Neural crest cell (in vitro differentiated cells): Measurements from ENCODE around the gene NHERF2. TPM values are rescaled to one million over a fixed set of nuclear protein-coding genes. Genes with fewer than 3 reads are reported as not detected.

Experiments
- DNase-seq: peaks from one replicate; pipeline ENCODE4 v3.0.0; 2021; ENCODE audit warnings: low read depth, mixed read lengths, low spot score
- H3K27ac Mint-ChIP-seq: one replicate; pipeline ENCODE4 v1.8.0; 2021; ENCODE audit warnings: mild to moderate bottlenecking, mixed read lengths; ENCODE audit not compliant: unreplicated experiment
- H3K27me3 Mint-ChIP-seq: 2 replicates; pipeline ENCODE4 v1.8.0; 2021; ENCODE audit warnings: low read depth, mild to moderate bottlenecking, mixed read lengths
- H3K36me3 Mint-ChIP-seq: 2 replicates; pipeline ENCODE4 v1.8.0; 2021; ENCODE audit warnings: low read depth, mild to moderate bottlenecking, mixed read lengths
- H3K4me1 Mint-ChIP-seq: 2 replicates; pipeline ENCODE4 v1.8.0; 2021; ENCODE audit warnings: mixed read lengths
- H3K4me3 Mint-ChIP-seq: one replicate; pipeline ENCODE4 v1.8.0; 2021; ENCODE audit warnings: mild to moderate bottlenecking, mixed read lengths
- H3K9me3 Mint-ChIP-seq: 2 replicates; pipeline ENCODE4 v1.8.0; 2021; ENCODE audit warnings: mixed read lengths
- total RNA-seq: library from RNA; stranded (reverse); gene quantifications from 2 replicates; pipeline ENCODE4 v1.2.1, GENCODE V29; 2021
- TF ChIP-seq, protein P1 (sequence below): fragments of 200-600 bp; sonication (generic); conservative IDR thresholded peaks from 2 replicates; pipeline ENCODE4 v1.5.0; 2021; ENCODE audit warnings: antibody characterized with exemption, mild to moderate bottlenecking

Gene NHERF2
- total RNA-seq, 1 donor from 2014 or later: 8.1 TPM

DNA sequence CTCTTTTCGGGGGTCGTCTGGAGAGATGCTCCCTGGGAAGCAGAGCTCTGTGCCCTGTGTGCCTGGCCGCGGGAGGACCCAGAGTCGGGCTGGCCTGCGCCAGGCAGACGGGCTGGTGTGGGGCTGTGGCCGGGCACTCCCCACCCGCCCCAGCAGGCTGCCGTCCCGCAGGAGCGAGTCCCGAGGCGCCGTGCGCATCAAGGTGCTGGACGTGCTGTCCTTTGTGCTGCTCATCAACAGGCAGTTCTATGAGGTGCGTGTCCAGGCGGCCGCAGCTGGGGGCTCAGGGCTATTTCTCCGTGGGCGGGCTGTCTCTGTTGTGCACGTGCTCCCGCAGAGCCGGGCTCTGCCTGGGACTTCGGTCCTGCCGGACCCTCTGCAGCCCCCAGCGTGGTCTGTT is 36.1 kb downstream of the NHERF2 start:
- no peak overlapping the region for H3K27ac Mint-ChIP-seq
- H3K36me3 Mint-ChIP-seq: peaks cover 6% of the 10 kb centered on the region
- no peaks in the 10 kb centered on the region for H3K9me3 Mint-ChIP-seq
- TF ChIP-seq, protein P1, sequence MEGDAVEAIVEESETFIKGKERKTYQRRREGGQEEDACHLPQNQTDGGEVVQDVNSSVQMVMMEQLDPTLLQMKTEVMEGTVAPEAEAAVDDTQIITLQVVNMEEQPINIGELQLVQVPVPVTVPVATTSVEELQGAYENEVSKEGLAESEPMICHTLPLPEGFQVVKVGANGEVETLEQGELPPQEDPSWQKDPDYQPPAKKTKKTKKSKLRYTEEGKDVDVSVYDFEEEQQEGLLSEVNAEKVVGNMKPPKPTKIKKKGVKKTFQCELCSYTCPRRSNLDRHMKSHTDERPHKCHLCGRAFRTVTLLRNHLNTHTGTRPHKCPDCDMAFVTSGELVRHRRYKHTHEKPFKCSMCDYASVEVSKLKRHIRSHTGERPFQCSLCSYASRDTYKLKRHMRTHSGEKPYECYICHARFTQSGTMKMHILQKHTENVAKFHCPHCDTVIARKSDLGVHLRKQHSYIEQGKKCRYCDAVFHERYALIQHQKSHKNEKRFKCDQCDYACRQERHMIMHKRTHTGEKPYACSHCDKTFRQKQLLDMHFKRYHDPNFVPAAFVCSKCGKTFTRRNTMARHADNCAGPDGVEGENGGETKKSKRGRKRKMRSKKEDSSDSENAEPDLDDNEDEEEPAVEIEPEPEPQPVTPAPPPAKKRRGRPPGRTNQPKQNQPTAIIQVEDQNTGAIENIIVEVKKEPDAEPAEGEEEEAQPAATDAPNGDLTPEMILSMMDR: no peak
- DNase-seq: no peak
- no peaks in the 10 kb centered on the region for H3K27me3 Mint-ChIP-seq
- H3K4me3 Mint-ChIP-seq: no peak overlapping the region
- H3K4me1 Mint-ChIP-seq: no peaks in the 10 kb centered on the region

DNA sequence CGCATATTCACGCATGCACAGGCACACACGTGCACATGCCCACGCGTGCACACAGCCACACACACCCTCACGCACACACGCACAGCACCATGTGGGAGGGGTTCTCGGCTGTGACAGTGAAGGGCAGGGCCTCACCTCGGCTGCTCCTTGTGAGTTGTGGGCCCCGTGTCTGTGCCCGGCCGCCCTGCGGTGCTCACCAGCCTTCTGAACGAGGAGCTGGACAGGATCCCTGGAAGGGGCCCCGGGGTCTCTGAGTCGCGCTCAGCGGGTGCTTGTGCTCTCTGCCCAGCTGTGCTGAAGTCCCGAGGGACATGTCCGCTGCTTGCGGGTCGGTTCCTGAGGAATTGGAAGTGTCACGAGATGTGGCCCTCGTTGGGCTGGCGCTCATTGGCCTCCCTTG is 37.2 kb downstream of the NHERF2 start:
- Mint-ChIP-seq H3K9me3 (no peaks in the 10 kb centered on the region), H3K27me3 (no peaks in the 10 kb centered on the region), H3K36me3 (peaks cover 6% of the 10 kb centered on the region), H3K4me1 (no peaks in the 10 kb centered on the region), H3K27ac (no peak overlapping the region), H3K4me3 (no peak overlapping the region)
- DNase-seq: no peak
- TF ChIP-seq, protein P1: no peak

DNA sequence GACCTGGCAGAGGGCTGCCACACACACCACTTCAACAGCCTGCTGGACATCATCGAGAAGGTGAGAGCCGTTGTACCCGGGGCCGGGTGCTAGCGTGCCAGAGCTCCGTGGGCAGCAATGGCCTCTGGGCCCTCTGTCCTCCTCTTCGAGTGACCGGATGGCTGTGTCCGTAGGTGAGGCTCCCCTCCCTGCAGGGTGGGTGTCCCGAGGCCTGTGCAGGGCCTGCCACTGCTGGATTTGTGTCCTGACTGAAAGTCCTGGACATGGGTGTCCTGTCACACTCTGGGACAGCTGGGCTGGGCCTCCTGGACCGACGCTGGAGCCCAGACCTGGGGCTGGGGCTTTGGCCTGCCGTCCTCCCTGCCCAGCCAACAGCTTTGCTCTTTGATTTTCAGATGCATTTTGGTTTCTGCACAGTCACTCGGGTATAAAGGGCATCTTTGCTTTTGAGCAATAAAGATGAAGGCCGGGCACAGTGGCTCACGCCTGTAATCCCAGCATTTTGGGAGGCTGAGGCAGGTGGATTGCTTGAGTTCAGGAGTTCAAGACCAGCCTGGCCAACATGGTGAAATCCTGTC is 37.8 kb downstream of the NHERF2 start:
- no peak for DNase-seq
- TF ChIP-seq, protein P1: no peak
- Mint-ChIP-seq H3K4me1 (no peaks in the 10 kb centered on the region), H3K27ac (no peak overlapping the region), H3K9me3 (no peaks in the 10 kb centered on the region), H3K36me3 (peaks cover 6% of the 10 kb centered on the region), H3K27me3 (no peaks in the 10 kb centered on the region), H3K4me3 (no peak overlapping the region)

GRCh38 chr16:2066139-2066538 is 39.4 kb downstream of the NHERF2 start:
- Mint-ChIP-seq H3K4me1 (no peaks in the 10 kb centered on the region), H3K9me3 (no peaks in the 10 kb centered on the region), H3K27me3 (no peaks in the 10 kb centered on the region), H3K36me3 (peaks cover 6% of the 10 kb centered on the region), H3K27ac (no peak overlapping the region), H3K4me3 (no peak overlapping the region)
- TF ChIP-seq, protein P1: no peak
- DNase-seq: no peak

- peaks cover 5% of the 10 kb centered on the region for H3K36me3 Mint-ChIP-seq
- H3K4me1 Mint-ChIP-seq: no peaks in the 10 kb centered on the region
- DNase-seq: no peak
- no peak overlapping the region for H3K27ac Mint-ChIP-seq
- no peaks in the 10 kb centered on the region for H3K9me3 Mint-ChIP-seq
- H3K4me3 Mint-ChIP-seq: no peak overlapping the region
- TF ChIP-seq, protein P1: no peak
- H3K27me3 Mint-ChIP-seq: no peaks in the 10 kb centered on the region
Measured at GRCh38 chr16:2070576-2071453, 44.1 kb downstream of the NHERF2 start.
